Natural killer cell (primary cell): ENCODE data around the gene NUDC. TPM values are rescaled to one million over a fixed set of nuclear protein-coding genes. Genes with fewer than 3 reads are reported as not detected.
A peak's percentile ranks its signal among the peaks of the same experiment; 100 is the strongest.
"Not testable (repeated sequence)": the region's sequence is repeated elsewhere in the genome, so short reads cannot be mapped to it uniquely, and the experiment has no call there.

Experiments
- ATAC-seq, 3 donors: fragments of 150-1000 bp in 2 of 3; fragments of 200-7000 bp in 1 of 3; cut with Tn5 transposase; 1 replicate in 1 of 3; 2 replicates in 2 of 3; pipeline ENCODE4 v1.10.0; 2021; ENCODE audit warnings: mild to moderate bottlenecking in 2 of 3, moderate library complexity in 2 of 3
- DNase-seq, 2 donors: peaks; one replicate each; pipeline versions ENCODE4 v3.0.0 to v3.0.0-alpha.2; 2013 to 2021; ENCODE audit warnings: mixed read lengths in 1 of 2
- H3K27ac ChIP-seq: one replicate; pipeline ENCODE4 v1.5.1; 2013; ENCODE audit warnings: mild to moderate bottlenecking, low read length
- H3K27me3 ChIP-seq: one replicate; pipeline ENCODE4 v1.6.1; 2013; ENCODE audit warnings: low read length; ENCODE audit not compliant: control insufficient read depth, insufficient read depth
- H3K36me3 ChIP-seq: one replicate; pipeline ENCODE4 v1.6.1; 2013; ENCODE audit warnings: low read length; ENCODE audit not compliant: control insufficient read depth, insufficient read depth
- H3K4me1 ChIP-seq: one replicate; pipeline ENCODE4 v1.6.1; 2013; ENCODE audit warnings: low read length; ENCODE audit not compliant: control insufficient read depth, insufficient read depth
- H3K4me3 ChIP-seq: one replicate; pipeline ENCODE4 v1.5.1; 2013; ENCODE audit warnings: low read length
- H3K9me3 ChIP-seq: one replicate; pipeline ENCODE4 v1.6.1; 2013; ENCODE audit warnings: low read length; ENCODE audit not compliant: control insufficient read depth, insufficient read depth
- H3K27ac Mint-ChIP-seq, 2 donors: one replicate each; pipeline ENCODE4 v1.8.0; 2022; ENCODE audit warnings: mild to moderate bottlenecking in 2 of 2, mixed read lengths in 2 of 2, moderate library complexity in 1 of 2
- H3K27me3 Mint-ChIP-seq, 2 donors: one replicate each; pipeline ENCODE4 v1.8.0; 2022; ENCODE audit warnings: low read depth in 2 of 2, mixed read lengths in 2 of 2
- H3K36me3 Mint-ChIP-seq: one replicate; pipeline ENCODE4 v1.8.0; 2022; ENCODE audit warnings: mixed read lengths
- H3K4me1 Mint-ChIP-seq, 2 donors: one replicate each; pipeline ENCODE4 v1.8.0; 2022; ENCODE audit warnings: mixed read lengths in 2 of 2
- H3K4me3 Mint-ChIP-seq: one replicate; pipeline ENCODE4 v1.8.0; 2022; ENCODE audit warnings: mild to moderate bottlenecking, moderate library complexity, mixed read lengths
- H3K9me3 Mint-ChIP-seq, 2 donors: one replicate each; pipeline ENCODE4 v1.8.0; 2022; ENCODE audit warnings: mixed read lengths in 2 of 2
- WGBS: methylation state at CpG from one replicate; pipeline ENCODE4 v1.1.7; 2013; ENCODE audit warnings: missing lambda C conversion rate; ENCODE audit not compliant: insufficient coverage; 5-methylcytosine and 5-hydroxymethylcytosine counted together
- intact Hi-C: fragments of 100-400 bp; cut with micrococcal nuclease; formaldehyde crosslinking; loops from one replicate; pipeline ENCODE4 v1.14.2; 2022
- total RNA-seq, 4 donors: library from RNA; stranded (reverse); fragments of 120-200 nt in 1 of 4; gene quantifications; one replicate each; pipeline versions ENCODE4 v1.2.3 to v1.2.4, GENCODE V29; 2013 to 2022
- TF ChIP-seq, protein P1 (sequence below): fragments of 200-600 bp; IDR thresholded peaks from one replicate; pipeline ENCODE4 v1.8.0; 2022; ENCODE audit warnings: antibody characterized with exemption

The NUDC gene
- total RNA-seq, 3 donors from 2014 or later (not counting 1 experiment from before 2014, with no cell fraction given), result 43.6 to 46.6 (median 43.7) TPM

DNA sequence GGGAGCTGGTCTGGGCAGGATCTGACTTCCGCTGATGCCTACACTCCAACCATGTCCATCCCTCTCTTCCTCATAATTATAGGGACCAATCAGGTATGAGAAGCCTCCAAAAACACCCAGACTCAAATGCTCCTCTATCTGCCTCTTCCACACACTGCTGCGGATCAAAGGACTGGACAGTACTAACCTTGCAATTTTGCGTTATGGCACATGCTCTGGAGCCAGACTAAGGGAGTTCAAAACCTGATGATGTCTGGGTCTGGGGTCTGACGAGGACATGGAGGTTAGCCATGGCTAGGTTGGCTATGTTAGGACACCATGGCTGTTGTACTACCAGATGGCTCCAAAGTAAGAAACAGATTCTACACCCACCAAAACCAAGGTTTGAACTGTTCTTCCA is 41.8 kb upstream of the NUDC start:
- intact Hi-C loops, result no loop called here
- H3K27ac ChIP-seq, result no peak overlapping the region
- H3K4me3 ChIP-seq, result no peak overlapping the region
- no peak overlapping the region for H3K4me3 Mint-ChIP-seq
- H3K4me1 ChIP-seq, result no peaks in the 10 kb centered on the region
- no peaks in the 10 kb centered on the region for H3K27me3 Mint-ChIP-seq
- no peaks in the 10 kb centered on the region for H3K27me3 ChIP-seq
- TF ChIP-seq, protein P1, sequence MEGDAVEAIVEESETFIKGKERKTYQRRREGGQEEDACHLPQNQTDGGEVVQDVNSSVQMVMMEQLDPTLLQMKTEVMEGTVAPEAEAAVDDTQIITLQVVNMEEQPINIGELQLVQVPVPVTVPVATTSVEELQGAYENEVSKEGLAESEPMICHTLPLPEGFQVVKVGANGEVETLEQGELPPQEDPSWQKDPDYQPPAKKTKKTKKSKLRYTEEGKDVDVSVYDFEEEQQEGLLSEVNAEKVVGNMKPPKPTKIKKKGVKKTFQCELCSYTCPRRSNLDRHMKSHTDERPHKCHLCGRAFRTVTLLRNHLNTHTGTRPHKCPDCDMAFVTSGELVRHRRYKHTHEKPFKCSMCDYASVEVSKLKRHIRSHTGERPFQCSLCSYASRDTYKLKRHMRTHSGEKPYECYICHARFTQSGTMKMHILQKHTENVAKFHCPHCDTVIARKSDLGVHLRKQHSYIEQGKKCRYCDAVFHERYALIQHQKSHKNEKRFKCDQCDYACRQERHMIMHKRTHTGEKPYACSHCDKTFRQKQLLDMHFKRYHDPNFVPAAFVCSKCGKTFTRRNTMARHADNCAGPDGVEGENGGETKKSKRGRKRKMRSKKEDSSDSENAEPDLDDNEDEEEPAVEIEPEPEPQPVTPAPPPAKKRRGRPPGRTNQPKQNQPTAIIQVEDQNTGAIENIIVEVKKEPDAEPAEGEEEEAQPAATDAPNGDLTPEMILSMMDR, result no peak
- H3K27ac Mint-ChIP-seq, result no peak overlapping the region
- peaks cover 0 to 6% of the 10 kb centered on the region in 2 donors for H3K4me1 Mint-ChIP-seq
- WGBS, result 100% methylated on average over 3 of the region's 4 CpGs
- H3K36me3 ChIP-seq, result peaks cover 63% of the 10 kb centered on the region
- no peak for DNase-seq
- peaks cover 5% of the 10 kb centered on the region for H3K36me3 Mint-ChIP-seq
- no peaks in the 10 kb centered on the region for H3K9me3 Mint-ChIP-seq
- no peaks in the 10 kb centered on the region for H3K9me3 ChIP-seq
- no peak for ATAC-seq

DNA sequence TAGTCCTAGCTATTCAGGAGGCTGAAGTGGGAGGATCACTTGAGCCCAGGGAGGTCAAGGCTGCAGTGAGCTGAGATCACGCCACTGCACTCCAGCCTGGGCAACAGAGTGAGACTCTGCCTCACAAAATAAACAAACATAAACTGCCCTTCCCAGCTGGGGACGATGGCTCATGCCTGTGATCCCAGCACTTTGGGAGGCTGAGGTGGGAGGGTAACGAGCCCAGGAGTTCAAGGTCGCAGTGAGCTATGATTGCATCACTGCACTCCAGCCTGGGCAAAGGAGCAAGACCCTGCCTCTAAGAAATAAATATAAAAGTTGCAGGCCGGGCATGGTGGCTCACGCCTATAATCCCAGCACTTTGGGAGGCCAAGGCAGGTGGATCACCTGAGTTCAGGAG is 39.9 kb upstream of the NUDC start:
- H3K9me3 ChIP-seq, H3K27ac ChIP-seq, H3K4me1 ChIP-seq, H3K27ac Mint-ChIP-seq, H3K27me3 Mint-ChIP-seq, ATAC-seq, intact Hi-C loops, DNase-seq, H3K27me3 ChIP-seq, H3K4me1 Mint-ChIP-seq, H3K4me3 ChIP-seq, H3K4me3 Mint-ChIP-seq, H3K9me3 Mint-ChIP-seq: not testable (repeated sequence)
- peaks cover 11% of the 10 kb centered on the region for H3K36me3 Mint-ChIP-seq
- H3K36me3 ChIP-seq, result peaks cover 70% of the 10 kb centered on the region
- 97% methylated on average over 6 of the region's 6 CpGs for WGBS

DNA sequence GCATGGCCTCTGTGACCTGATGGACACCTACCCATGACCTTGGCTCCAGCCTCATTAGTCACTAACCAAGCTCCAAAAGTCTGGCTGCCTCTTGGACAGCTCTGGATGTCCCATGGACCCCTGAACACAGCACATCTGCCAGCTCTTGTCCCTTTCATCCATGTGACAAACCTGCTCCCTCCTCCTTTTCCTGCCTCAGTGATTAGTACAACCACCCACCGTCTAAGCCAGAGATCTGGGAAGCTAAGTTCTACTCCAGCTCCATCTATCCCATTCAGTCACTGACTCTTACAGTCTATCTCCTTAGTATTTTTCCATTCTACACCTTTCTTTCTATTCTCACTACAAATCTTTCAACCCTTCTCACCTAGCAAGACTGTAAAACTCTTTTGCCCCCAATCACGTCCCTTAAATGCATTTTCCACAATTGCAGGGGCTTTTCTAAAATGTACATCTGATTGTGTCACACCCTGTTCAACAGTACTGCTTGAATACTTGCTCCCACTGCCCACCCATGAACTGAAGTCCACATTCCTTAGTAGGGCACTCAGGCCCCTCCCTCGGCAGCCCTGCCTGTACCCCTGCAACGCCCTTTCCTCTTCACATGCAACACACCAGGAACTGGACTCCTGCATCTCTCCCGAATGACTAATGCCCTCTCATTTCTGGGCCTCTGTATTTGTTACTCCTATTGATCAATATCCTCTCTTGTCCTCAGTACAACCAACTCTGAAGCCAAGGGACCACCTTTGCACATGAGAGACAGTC is 38.7 kb upstream of the NUDC start:
- ATAC-seq (no peak), DNase-seq (no peak)
- Histone ChIP-seq H3K9me3 (no peaks in the 10 kb centered on the region), H3K4me1 (no peaks in the 10 kb centered on the region), H3K4me3 (no peak overlapping the region), H3K36me3 (peaks cover 74% of the 10 kb centered on the region), H3K27me3 (no peaks in the 10 kb centered on the region), H3K27ac (no peak overlapping the region)
- Mint-ChIP-seq H3K27me3 (no peaks in the 10 kb centered on the region), H3K36me3 (peaks cover 11% of the 10 kb centered on the region), H3K9me3 (no peaks in the 10 kb centered on the region), H3K4me1 (peaks cover 0 to 6% of the 10 kb centered on the region in 2 donors), H3K27ac (no peak overlapping the region), H3K4me3 (no peak overlapping the region)
- intact Hi-C loops, result no loop called here
- TF ChIP-seq, protein P1, result no peak
- 98% methylated on average over 5 of the region's 5 CpGs for WGBS

- Mint-ChIP-seq H3K4me1 (peaks cover 18 to 32% of the 10 kb centered on the region in 2 donors), H3K9me3 (no peaks in the 10 kb centered on the region), H3K4me3 (no peak overlapping the region), H3K27ac (no peak overlapping the region), H3K27me3 (no peaks in the 10 kb centered on the region), H3K36me3 (peaks cover 11% of the 10 kb centered on the region)
- TF ChIP-seq, protein P1, result no peak
- Histone ChIP-seq H3K27me3 (no peaks in the 10 kb centered on the region), H3K9me3 (no peaks in the 10 kb centered on the region), H3K4me1 (peaks cover 18% of the 10 kb centered on the region), H3K27ac (no peak overlapping the region), H3K4me3 (no peak overlapping the region), H3K36me3 (peaks cover 54% of the 10 kb centered on the region)
- ATAC-seq (no peak), DNase-seq (peak in 1 of 2 donors; percentile 52)
- intact Hi-C loops, result no loop called here
- WGBS, result 100% methylated on average over 1 of the region's 1 CpG
These were observed 34.4 kb upstream of the NUDC start for GRCh38 chr1:26887125-26887524.
